Erythroblast (primary cell): ENCODE data around the gene ZIC1.

Experiments used
- GATA1 ChIP-seq: IDR thresholded peaks from 2 replicates; pipeline ENCODE4 v1.6.1; 2011; ENCODE audit warnings: low read depth, mild to moderate bottlenecking, control low read depth, low read length, moderate library complexity
- POLR2A ChIP-seq: IDR thresholded peaks from 2 replicates; pipeline ENCODE4 v1.6.1; 2011; ENCODE audit warnings: mild to moderate bottlenecking, low read length

DNA sequence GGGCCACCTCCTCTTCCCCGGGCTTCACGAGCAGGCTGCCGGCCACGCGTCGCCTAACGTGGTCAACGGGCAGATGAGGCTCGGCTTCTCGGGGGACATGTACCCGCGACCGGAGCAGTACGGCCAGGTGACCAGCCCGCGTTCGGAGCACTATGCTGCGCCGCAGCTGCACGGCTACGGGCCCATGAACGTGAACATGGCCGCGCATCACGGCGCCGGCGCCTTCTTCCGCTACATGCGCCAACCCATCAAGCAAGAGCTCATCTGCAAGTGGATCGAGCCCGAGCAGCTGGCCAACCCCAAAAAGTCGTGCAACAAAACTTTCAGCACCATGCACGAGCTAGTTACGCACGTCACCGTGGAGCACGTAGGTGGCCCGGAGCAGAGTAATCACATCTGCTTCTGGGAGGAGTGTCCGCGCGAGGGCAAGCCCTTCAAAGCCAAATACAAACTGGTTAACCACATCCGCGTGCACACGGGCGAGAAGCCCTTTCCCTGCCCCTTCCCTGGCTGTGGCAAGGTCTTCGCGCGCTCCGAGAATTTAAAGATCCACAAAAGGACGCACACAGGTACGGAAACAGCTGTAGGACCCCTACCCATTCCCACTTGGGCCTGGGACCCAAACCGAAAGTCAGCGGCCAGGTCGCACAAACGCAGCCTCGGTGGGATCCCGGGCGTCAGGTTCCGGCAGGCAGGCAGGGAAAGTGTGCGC is 1.5 kb downstream of the ZIC1 start:
- TF ChIP-seq POLR2A (no peak), GATA1 (no peak)
